Naive thymus-derived CD4-positive, alpha-beta T cell (primary cell): Measurements from ENCODE around the gene MFNG. TPM values are rescaled to one million over a fixed set of nuclear protein-coding genes. Genes with fewer than 3 reads are reported as not detected.
"Not testable (repeated sequence)": the region's sequence is repeated elsewhere in the genome, so short reads cannot be mapped to it uniquely, and the experiment has no call there.

Experiments
- ATAC-seq: fragments of 150-1000 bp; cut with Tn5 transposase; 2 replicates; pipeline ENCODE4 v1.10.0; 2021; ENCODE audit warnings: mild to moderate bottlenecking, moderate library complexity
- CTCF ChIA-PET: fragments of 350-600 bp; sonication (Branson Sonifier 250); formaldehyde crosslinking; loops from one replicate; lab custom pipeline; 2021; ENCODE audit warnings: antibody characterized with exemption; lab: Charles Lee
- POLR2A ChIA-PET: fragments of 350-600 bp; sonication (Branson Sonifier 250); formaldehyde crosslinking; loops from one replicate; lab custom pipeline; 2021; ENCODE audit warnings: antibody characterized with exemption, inconsistent platforms; lab: Charles Lee
- DNase-seq, 9 donors: peaks; one replicate each; pipeline versions ENCODE4 v3.0.0 to v3.0.0-alpha.2; 2020 to 2022; ENCODE audit warnings: mixed read lengths in 1 of 9
- H3K27ac ChIP-seq: one replicate; pipeline ENCODE4 v1.7.0; 2013; ENCODE audit warnings: mild to moderate bottlenecking, low read depth, low read length, moderate library complexity
- H3K27me3 ChIP-seq, 2 donors: one replicate each; pipeline ENCODE4 v1.7.0; 2013; ENCODE audit warnings: low read length in 2 of 2, mild to moderate bottlenecking in 2 of 2, moderate library complexity in 2 of 2; ENCODE audit not compliant: control insufficient read depth in 2 of 2, insufficient read depth in 2 of 2
- H3K36me3 ChIP-seq, 3 experiments: 1 replicate in 2 of 3; 2 replicates in 1 of 3; pipeline ENCODE4 v1.7.0; 2013; ENCODE audit warnings: low read length in 3 of 3, mild to moderate bottlenecking in 3 of 3, moderate library complexity in 1 of 3; ENCODE audit not compliant: insufficient read depth in 3 of 3, control insufficient read depth in 2 of 3
- H3K4me1 ChIP-seq, 2 donors: one replicate each; pipeline ENCODE4 v1.7.0; 2013; ENCODE audit warnings: low read length in 2 of 2, mild to moderate bottlenecking in 2 of 2, moderate library complexity in 1 of 2; ENCODE audit not compliant: control insufficient read depth in 2 of 2, insufficient read depth in 2 of 2
- H3K4me3 ChIP-seq: 2 replicates; pipeline ENCODE4 v1.7.0; 2013; ENCODE audit warnings: mild to moderate bottlenecking, low read length
- H3K9me3 ChIP-seq, 3 experiments: 1 replicate in 2 of 3; 2 replicates in 1 of 3; pipeline ENCODE4 v1.7.0; 2013; ENCODE audit warnings: low read length in 3 of 3; ENCODE audit not compliant: control insufficient read depth in 2 of 3
- H3K27ac Mint-ChIP-seq, 9 donors: one replicate each; pipeline ENCODE4 v1.8.0; 2020 to 2022; ENCODE audit warnings: mixed read lengths in 9 of 9, mild to moderate bottlenecking in 8 of 9, moderate library complexity in 5 of 9, inconsistent platforms in 2 of 9
- H3K27me3 Mint-ChIP-seq, 5 donors: one replicate each; pipeline ENCODE4 v1.8.0; 2021 to 2022; ENCODE audit warnings: mixed read lengths in 5 of 5, mild to moderate bottlenecking in 1 of 5
- H3K36me3 Mint-ChIP-seq, 5 donors: one replicate each; pipeline ENCODE4 v1.8.0; 2020 to 2022; ENCODE audit warnings: mixed read lengths in 5 of 5, mild to moderate bottlenecking in 3 of 5, inconsistent platforms in 1 of 5
- H3K4me1 Mint-ChIP-seq, 7 donors: one replicate each; pipeline ENCODE4 v1.8.0; 2020 to 2022; ENCODE audit warnings: mixed read lengths in 7 of 7, mild to moderate bottlenecking in 3 of 7, inconsistent platforms in 1 of 7
- H3K4me3 Mint-ChIP-seq, 10 donors: one replicate each; pipeline ENCODE4 v1.8.0; 2020 to 2022; ENCODE audit warnings: mild to moderate bottlenecking in 10 of 10, mixed read lengths in 10 of 10, moderate library complexity in 6 of 10, inconsistent platforms in 2 of 10
- H3K9me3 Mint-ChIP-seq, 11 donors: one replicate each; pipeline ENCODE4 v1.8.0; 2020 to 2022; ENCODE audit warnings: mixed read lengths in 11 of 11, mild to moderate bottlenecking in 4 of 11, inconsistent platforms in 1 of 11, moderate library complexity in 1 of 11
- intact Hi-C, 2 donors: fragments of 100-400 bp; cut with micrococcal nuclease; formaldehyde crosslinking; loops; one replicate each; pipeline ENCODE4 v1.15.1; 2023
- polyA plus RNA-seq, 2 donors: library from polyadenylated mRNA; unstranded; fragments of 300-500 nt; fragmentation: Illumina TruSeq; gene quantifications; one replicate each; pipeline ENCODE4 v1.2.3, GENCODE V29; 2021
- total RNA-seq, 6 experiments: library from RNA in 5 of 6; stranded (reverse) in 5 of 6; gene quantifications; 1 replicate in 5 of 6; 2 replicates in 1 of 6; pipeline ENCODE4 v1.2.3 and lab custom pipeline; 2021 to 2026

Gene MFNG
- total and polyA plus RNA-seq, 7 experiments from 2014 or later, result 146 to 449 (median 216) TPM

DNA sequence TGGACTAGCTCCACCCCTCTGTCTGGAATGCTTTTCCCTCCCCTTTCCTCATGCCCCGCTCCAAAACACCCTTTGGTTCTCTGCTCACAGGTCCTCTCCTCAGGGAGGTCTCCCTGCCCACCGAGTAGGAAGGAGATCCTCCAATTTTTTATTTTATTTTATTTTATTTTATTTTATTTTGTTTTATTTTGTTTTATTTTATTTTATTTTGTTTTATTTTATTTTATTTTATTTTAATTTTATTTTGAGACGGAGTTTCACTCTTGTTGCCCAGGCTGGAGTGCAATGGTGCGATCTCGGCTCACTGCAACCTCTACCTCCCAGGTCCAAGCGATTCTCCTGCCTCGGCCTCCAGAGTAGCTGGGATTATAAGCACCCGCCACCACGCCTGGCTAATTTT is 41.8 kb upstream of the MFNG start:
- H3K9me3 ChIP-seq, H3K27ac Mint-ChIP-seq, H3K36me3 ChIP-seq, H3K27ac ChIP-seq, H3K4me3 Mint-ChIP-seq, H3K4me1 ChIP-seq, H3K36me3 Mint-ChIP-seq, intact Hi-C loops, H3K9me3 Mint-ChIP-seq, H3K4me1 Mint-ChIP-seq, H3K4me3 ChIP-seq, H3K27me3 ChIP-seq, ATAC-seq, DNase-seq: not testable (repeated sequence)
- peaks cover 1 to 21% (median 6%) of the 10 kb centered on the region in 5 donors for H3K27me3 Mint-ChIP-seq
- CTCF ChIA-PET, result interaction anchor here (1.0 to 1.2 kb wide), 2 partner anchors 26 to 64 kb away, joined by 3 to 5 read pairs; no protein-coding TSS in a partner anchor
- POLR2A ChIA-PET, result interaction anchor here (0.6 to 1.0 kb wide), 2 partner anchors 19 to 880 kb away, joined by 4 read pairs; no protein-coding TSS in a partner anchor

DNA sequence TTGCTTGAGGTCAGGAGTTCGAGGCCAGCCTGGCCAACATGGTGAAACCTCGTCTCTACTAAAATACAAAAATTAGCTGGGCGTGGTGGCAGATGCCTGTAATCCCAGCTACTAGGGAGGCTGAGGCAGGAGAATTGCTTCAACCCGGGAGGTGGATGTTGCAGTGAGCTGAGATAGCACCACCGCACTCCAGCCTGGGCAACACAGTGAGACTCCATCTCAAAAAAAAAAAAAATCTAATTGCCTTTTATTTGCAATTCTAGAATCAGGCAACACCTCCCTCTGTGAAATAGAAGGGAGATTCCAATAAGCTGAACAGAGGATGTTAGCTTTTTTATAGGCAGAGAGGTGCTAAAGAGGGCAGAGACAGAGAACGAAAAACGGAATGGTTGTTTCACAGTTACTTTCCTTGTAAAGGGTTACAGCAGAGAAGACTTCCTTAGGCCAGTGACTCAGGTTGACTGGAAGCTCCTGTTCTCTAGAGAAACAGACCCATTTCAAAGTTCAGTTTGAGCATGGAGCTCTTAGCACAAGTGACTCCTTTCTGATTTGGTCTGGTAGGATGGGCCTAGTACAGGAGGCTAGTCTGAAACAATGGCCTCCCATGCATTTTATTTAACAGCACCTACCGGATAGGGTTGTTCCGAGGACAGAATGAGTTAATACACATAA is 41.0 kb upstream of the MFNG start:
- POLR2A ChIA-PET, result interaction anchor here (1.0 kb wide), 1 partner anchor 18 kb away, joined by 4 read pairs; no protein-coding TSS in a partner anchor
- CTCF ChIA-PET, result interaction anchor here (0.6 to 1.2 kb wide), 2 partner anchors 65 to 240 kb away, joined by 5 to 7 read pairs; no protein-coding TSS in a partner anchor
- intact Hi-C loops, H3K27ac Mint-ChIP-seq, ATAC-seq, H3K36me3 Mint-ChIP-seq, H3K4me1 Mint-ChIP-seq, H3K36me3 ChIP-seq, H3K4me3 Mint-ChIP-seq, H3K9me3 Mint-ChIP-seq, H3K4me1 ChIP-seq, H3K9me3 ChIP-seq, H3K27ac ChIP-seq, H3K4me3 ChIP-seq, H3K27me3 ChIP-seq, DNase-seq: not testable (repeated sequence)
- H3K27me3 Mint-ChIP-seq, result peaks cover 8 to 29% (median 13%) of the 10 kb centered on the region in 5 donors

DNA sequence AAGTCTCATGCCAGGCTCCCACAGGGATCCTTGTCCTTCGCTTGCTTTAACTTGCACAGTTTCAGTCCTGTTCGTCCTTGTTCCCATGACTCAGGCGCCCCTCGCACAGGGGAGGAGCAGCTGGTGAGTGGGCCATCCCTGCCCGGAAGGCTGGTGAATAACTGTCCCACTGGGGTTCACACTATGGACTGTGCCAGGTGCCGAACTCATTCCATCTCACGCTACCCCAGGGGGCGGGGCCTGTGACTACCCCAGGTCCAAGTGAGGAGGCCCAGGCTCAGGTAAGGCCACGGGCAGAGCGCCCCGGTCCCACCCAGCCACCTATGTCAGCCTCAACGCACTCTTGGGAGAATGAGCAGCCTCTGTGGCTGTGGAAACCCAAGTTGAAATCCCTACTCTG is 40.2 kb upstream of the MFNG start:
- Histone ChIP-seq H3K27ac (no peak overlapping the region), H3K4me1 (no peaks in the 10 kb centered on the region), H3K4me3 (no peak overlapping the region), H3K36me3 (no peaks in the 10 kb centered on the region), H3K9me3 (no peaks in the 10 kb centered on the region), H3K27me3 (no peaks in the 10 kb centered on the region)
- Mint-ChIP-seq H3K9me3 (no peaks in the 10 kb centered on the region), H3K27ac (no peak overlapping the region), H3K36me3 (no peaks in the 10 kb centered on the region), H3K4me3 (no peak overlapping the region), H3K27me3 (peaks cover 12 to 35% (median 20%) of the 10 kb centered on the region in 5 donors), H3K4me1 (peaks cover 8 to 10% (median 8%) of the 10 kb centered on the region in 7 donors)
- ATAC-seq, result no peak
- intact Hi-C loops, result no loop called here
- DNase-seq, result no peak
- POLR2A ChIA-PET, result no interaction called here
- CTCF ChIA-PET, result no interaction called here

DNA sequence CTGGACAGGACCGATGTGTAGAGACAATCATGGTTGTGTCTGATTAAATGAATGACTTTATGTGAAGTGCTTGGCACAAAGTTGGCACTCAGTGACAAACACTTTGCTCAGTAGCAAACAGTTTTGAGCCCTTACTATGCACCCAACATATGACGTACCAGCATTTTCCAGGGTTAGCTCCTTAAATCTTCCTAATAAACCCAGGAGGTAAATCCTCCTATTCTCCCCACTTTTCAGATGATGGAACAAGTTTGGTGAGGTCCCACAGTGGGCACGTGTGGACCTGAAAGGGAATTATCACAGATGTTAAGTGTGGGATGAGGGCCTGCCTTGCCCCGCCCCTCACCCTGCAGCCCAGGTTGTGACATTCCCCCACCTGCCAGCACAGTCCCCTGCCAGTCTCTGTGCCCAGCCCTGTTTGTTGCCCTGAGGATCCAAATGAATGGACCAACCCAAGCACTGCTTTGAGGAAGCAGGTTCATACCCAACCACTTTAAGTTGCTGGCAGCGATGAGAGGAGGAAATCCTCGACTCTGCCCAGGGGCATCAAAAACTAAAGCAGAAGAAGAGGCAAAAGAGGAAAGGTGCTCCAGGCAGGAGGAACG is 39.7 kb upstream of the MFNG start:
- ChIA-PET CTCF (no interaction called here), POLR2A (no interaction called here)
- Mint-ChIP-seq H3K27me3 (peaks cover 17 to 36% (median 22%) of the 10 kb centered on the region in 5 donors), H3K36me3 (no peaks in the 10 kb centered on the region), H3K4me3 (no peak overlapping the region), H3K9me3 (no peaks in the 10 kb centered on the region), H3K27ac (no peak overlapping the region), H3K4me1 (peaks cover 8 to 12% (median 8%) of the 10 kb centered on the region in 7 donors)
- intact Hi-C loops, result no loop called here
- DNase-seq (no peak), ATAC-seq (no peak)
- Histone ChIP-seq H3K9me3 (no peaks in the 10 kb centered on the region), H3K4me3 (no peak overlapping the region), H3K36me3 (no peaks in the 10 kb centered on the region), H3K27ac (no peak overlapping the region), H3K4me1 (no peaks in the 10 kb centered on the region), H3K27me3 (no peaks in the 10 kb centered on the region)

DNA sequence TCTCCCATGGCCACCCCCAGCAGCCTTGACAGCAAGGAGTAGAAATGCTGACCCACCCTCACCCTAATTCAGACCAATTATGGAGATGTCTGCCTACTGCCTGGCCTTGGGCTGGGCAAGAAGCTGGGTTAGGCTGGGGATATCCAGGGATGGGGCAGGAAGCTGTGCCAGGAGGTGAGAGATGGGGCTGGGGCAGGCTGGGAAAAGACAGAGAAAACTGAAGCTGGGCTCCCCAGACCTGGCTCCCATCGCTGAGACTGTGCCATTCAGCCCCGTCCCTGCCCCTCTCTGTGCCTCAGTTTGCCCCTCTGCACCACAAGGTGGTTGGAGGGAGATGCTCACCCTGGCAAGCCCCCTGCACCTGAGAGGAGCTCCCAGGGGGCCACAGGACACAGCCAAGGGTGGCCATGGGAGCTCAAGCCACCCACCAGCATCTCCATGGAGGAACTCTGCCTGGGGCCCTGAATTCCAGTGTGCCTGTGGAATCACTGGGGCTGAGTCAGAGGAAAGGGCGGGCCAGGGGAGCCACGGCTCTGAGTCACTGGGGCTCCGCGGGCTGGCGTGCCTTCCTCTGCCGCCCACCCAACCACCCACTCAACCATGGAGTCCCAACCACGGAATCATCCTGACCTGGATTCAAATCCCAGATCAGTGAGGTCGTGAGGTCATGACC is 39.0 kb upstream of the MFNG start:
- no peak overlapping the region for H3K27ac ChIP-seq
- no peaks in the 10 kb centered on the region for H3K36me3 Mint-ChIP-seq
- DNase-seq, result peak in 1 of 9 donors; percentile 52
- ATAC-seq, result peak; percentile 36
- H3K27ac Mint-ChIP-seq, result no peak overlapping the region
- peaks cover 0 to 1% of the 10 kb centered on the region in 2 donors for H3K27me3 ChIP-seq
- H3K27me3 Mint-ChIP-seq, result peaks cover 19 to 42% (median 27%) of the 10 kb centered on the region in 5 donors
- H3K36me3 ChIP-seq, result no peaks in the 10 kb centered on the region
- H3K4me3 Mint-ChIP-seq, result no peak overlapping the region
- H3K4me1 Mint-ChIP-seq, result peaks cover 8 to 12% (median 8%) of the 10 kb centered on the region in 7 donors
- H3K9me3 Mint-ChIP-seq, result no peaks in the 10 kb centered on the region
- no peaks in the 10 kb centered on the region for H3K4me1 ChIP-seq
- ChIA-PET CTCF (no interaction called here), POLR2A (no interaction called here)
- no peaks in the 10 kb centered on the region for H3K9me3 ChIP-seq
- no peak overlapping the region for H3K4me3 ChIP-seq
- intact Hi-C loops, result no loop called here

DNA sequence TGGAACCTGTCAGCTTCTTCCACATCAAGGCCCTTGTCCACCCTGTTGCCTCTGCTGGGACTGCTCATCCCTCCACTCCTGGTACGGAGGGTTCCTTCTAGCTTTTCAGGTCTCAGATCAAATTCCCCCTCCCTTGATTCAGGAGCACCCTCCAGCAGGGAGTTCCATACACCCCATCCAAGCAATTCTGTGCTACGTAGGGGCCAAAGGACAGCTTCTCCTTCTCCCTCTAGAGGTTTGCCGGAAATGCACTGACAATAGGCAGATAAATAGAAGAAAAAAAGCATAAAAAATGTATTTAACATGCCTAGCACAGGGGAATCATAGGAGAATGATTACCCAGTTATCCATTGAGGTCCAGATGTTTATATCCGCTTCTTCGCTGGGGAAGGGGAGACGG is 36.3 kb upstream of the MFNG start:
- no peaks in the 10 kb centered on the region for H3K9me3 ChIP-seq
- H3K4me1 ChIP-seq, result peaks cover 4 to 6% of the 10 kb centered on the region in 2 donors
- H3K36me3 Mint-ChIP-seq, result no peaks in the 10 kb centered on the region
- H3K27ac ChIP-seq, result no peak overlapping the region
- H3K27ac Mint-ChIP-seq, result no peak overlapping the region
- no peaks in the 10 kb centered on the region for H3K9me3 Mint-ChIP-seq
- intact Hi-C loops, result no loop called here
- peaks cover 6 to 16% (median 9%) of the 10 kb centered on the region in 7 donors for H3K4me1 Mint-ChIP-seq
- H3K36me3 ChIP-seq, result no peaks in the 10 kb centered on the region
- POLR2A ChIA-PET, result no interaction called here
- no peak for ATAC-seq
- H3K4me3 ChIP-seq, result no peak overlapping the region
- H3K4me3 Mint-ChIP-seq, result no peak overlapping the region
- no peak for DNase-seq
- peaks cover 24 to 61% (median 34%) of the 10 kb centered on the region in 5 donors for H3K27me3 Mint-ChIP-seq
- CTCF ChIA-PET, result no interaction called here
- peaks cover 0 to 8% of the 10 kb centered on the region in 2 donors for H3K27me3 ChIP-seq
